ENCODE data around the gene MUC7. TPM values are rescaled to one million over a fixed set of nuclear protein-coding genes. Genes with fewer than 3 reads are reported as not detected.
"Not testable (repeated sequence)": the region's sequence is repeated elsewhere in the genome, so short reads cannot be mapped to it uniquely, and the experiment has no call there.

Gene MUC7
- total RNA-seq: not detected
- long read RNA-seq: 0 reads

DNA sequence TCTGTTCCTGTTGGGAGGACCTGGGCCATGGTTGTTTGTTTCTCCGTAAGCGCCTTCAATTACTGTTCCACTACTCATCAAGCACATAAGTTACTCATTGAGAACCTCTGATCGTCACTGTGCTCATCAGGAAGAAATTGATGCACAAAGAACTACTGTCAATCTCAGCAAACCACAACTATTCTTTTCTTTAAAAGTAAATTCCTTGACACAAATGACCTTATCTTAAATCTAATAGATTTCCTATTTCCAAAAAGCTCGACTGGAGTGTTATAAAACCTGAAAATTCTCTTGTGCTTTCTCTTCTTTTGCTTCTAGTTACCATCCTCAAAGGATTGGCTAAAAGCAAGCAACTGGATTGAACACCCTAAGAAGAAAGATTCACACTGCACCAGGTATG is at the start of gene MUC7:
TSS of gene MUC7 (plus strand) at position 301 of the 400 bp plus-strand sequence. CDS start 1,825 bp downstream, outside the sequence.
- intact Hi-C loops (cut with DNase I): no loop called here
- no peak for DNase-seq (ENCODE audit: missing footprints)

DNA sequence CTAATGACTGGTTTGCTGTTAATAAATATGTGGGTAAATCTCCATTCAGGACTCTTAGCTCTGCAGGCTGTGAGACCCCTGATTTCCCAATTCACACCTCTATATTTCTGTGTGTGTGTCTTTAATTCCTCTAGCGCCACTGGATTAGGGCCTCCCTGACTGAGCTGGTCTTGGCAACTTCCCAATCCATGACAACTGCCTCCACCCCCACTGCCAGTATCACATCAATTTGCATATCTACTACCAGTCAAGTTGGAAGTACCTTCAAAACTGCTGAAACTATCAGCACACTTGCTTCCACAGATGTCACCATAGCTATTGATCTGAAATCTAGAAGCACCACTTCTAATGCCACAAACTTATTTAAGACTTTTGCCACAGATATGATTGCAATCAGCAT is 46.7 kb upstream of the MUC7 start:
- ATAC-seq (no peak), DNase-seq (ENCODE audit: missing footprints) (no peak)
- intact Hi-C loops (cut with DNase I): no loop called here

More for the DNA sequence above, at the start of gene MUC7:
- no peak for ATAC-seq

DNA sequence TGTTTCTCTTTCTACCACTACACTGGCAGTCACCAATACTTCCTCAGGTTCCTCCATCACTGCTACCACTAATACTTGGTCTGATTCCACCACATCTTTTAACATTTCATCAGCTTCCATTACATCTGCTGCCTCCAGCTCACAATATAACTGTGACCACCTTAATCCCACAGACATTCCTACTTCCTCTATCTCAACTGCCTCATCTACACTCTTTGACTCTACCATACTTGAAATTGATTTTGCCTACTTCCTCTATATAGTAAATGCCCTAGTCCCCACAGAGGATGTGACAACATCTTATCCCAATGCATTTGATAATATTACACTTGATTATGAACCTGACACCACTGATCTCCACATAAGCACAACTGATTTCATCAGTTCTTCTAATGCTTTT is 45.2 kb upstream of the MUC7 start:
- intact Hi-C loops (cut with DNase I): no loop called here
- ATAC-seq (no peak), DNase-seq (ENCODE audit: missing footprints) (no peak)

DNA sequence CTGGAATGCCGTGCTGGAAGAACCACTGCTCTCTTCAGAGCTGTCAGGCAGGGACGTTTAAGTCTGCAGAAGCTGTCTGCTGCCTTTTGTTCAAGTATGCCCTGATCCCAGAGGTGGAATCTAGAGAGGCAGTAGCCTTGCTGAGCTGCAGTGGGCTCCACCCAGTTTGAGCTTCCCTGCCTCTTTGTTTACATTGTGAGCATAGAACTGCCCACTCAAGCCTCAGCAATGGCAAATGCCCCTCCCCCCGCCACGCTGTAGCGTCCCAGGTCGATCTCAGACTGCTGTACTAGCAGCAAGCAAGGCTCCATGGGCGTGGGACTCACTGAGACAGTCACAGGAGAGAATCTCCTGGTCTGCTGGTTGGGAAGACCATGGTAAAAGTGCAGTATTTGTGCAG is 34.8 kb upstream of the MUC7 start:
- DNase-seq (ENCODE audit: missing footprints) (no peak), ATAC-seq (no peak)
- intact Hi-C loops (cut with DNase I): no loop called here

DNA sequence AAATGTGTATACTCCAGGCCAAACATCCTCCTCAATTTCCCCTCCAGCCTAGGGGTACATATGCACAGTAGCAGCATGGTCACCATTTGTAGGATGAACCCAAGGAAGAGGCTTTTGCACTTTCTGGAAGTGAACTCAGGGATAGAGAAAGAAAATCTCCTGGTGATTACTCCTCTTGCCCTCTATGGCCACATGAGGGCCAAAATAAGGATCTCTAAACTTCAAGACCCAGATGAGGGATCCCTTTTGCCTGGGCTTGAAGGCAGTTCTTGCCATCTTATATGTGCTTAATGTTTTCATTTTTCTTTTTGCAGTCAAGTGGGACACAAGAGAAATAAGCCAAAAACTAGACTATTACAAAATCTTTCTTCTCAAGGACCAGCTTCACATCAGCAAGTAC is 29.5 kb upstream of the MUC7 start:
- ATAC-seq: no peak
- no peak for DNase-seq (ENCODE audit: missing footprints)
- intact Hi-C loops (cut with DNase I): no loop called here

DNA sequence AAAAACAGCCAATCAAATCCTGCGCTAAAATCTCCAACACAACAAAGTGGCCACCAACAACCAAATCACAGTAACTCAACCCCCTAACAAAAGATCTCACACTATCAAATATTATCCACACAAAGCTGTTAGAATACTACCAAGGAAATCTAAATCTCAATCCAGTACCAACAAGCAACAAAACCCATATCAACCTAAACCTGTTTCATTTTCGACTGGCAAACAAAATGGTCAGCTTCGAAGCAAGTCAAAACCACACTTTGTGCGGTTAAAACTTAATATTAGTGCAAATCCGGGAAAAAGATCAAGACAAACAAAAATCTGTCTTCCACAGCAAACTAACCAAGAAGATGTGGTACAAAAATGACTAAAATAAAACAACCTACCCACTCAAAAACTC is 28.7 kb upstream of the MUC7 start:
- no peak for ATAC-seq
- intact Hi-C loops (cut with DNase I): no loop called here

DNA sequence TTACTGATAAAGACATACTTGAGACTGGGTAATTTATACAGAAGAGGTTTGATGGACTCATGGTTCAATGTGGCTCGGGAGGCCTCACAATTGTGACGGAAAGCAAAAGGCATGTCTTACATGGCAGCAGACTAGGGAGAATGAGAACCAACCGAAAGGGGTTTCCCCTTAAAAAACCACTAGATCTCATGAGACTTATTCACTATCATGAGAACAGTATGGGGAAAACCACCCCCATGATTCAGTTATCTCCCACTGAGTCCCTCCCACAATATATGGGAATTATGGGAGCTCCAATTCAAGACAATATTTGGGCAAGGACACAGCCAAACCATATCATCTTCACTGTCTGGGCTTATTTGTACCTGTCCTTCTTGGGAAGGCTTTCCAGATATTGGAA is 22.8 kb upstream of the MUC7 start:
- intact Hi-C loops (cut with DNase I): no loop called here
- DNase-seq (ENCODE audit: missing footprints): no peak

More for the DNA sequence above, 28.7 kb upstream of the MUC7 start:
- no peak for DNase-seq (ENCODE audit: missing footprints)

DNA sequence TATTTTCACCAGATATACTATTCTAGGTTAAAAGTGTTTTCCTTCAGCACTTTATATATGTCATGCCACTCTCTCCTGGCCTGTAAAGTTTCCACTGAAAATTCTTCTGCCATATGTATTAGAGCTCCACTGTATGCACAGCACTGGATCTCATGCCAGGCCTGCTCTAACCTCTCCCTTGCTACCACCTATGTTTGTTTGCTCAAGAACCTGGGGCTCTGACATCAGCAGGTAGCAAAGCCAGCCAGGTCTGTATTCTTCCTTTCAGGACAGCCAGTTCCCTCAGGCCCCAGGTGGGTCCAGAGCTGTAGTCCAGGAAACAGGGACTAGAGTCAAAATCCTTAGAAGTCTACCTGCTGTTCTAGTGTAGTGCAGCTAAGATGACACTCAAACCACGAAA is 19.1 kb upstream of the MUC7 start:
- intact Hi-C loops (cut with DNase I): no loop called here
- DNase-seq (ENCODE audit: missing footprints) (no peak), ATAC-seq (no peak)

More for the DNA sequence above, 22.8 kb upstream of the MUC7 start:
- ATAC-seq: no peak

DNA sequence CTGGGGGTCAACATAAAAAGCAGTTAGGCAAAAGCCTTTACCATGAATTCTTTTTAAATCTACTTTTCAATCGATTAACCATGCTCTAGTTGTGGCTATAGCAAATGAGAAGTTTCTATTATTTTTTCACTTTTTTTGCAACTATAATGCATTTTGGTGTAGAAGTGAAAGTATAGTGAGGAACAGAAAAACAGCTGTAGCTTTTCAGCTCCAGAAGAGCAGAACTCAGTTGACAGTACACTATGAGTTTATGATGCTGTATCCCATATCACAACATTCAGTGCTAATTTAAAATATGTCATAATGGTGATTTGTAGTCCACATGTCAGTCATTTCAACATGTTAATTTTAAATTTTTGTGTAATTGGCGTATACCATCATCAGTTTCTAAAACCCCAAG is 8.7 kb upstream of the MUC7 start:
- DNase-seq (ENCODE audit: missing footprints): no peak
- intact Hi-C loops (cut with DNase I): no loop called here
- ATAC-seq: no peak

DNA sequence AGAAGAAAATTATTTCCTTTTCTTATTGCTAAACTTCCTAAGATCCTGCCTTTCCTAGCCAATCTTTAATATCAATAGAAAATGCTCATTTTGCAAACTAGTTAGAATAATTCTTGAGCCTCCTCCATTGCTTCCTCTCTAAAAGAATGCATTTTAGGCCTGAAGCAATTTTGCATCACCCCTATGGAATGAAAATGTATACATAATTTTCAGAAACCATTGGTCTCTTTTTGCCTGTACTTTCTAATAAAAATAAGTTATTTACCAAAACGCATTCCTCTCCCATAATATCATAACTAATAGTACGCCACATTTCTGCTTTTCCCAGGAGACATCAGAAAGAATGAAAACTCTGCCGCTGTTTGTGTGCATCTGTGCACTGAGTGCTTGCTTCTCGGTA is 1.7 kb downstream of the MUC7 start:
- intact Hi-C loops (cut with DNase I): no loop called here
- DNase-seq (ENCODE audit: missing footprints) (no peak), ATAC-seq (no peak)

DNA sequence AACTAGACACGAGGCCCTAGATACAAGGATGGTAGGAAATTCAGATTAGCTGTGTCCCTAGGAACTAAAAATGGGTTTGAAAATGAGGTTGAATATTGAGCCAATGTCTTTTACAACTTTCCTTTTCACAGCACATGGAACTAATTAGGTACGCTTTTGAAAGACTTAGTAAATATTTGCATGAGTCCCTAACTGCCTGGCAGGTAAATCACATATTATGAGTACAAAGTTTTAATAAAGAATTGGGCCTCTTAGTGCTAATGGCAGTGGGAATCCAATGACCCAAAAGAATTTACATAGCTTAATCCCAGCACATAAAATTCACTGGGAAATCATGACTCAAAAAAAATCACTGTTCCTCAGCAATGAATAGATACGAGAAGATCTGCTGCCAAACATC is 16.8 kb downstream of the MUC7 start:
- no peak for ATAC-seq
- no peak for DNase-seq (ENCODE audit: missing footprints)
- intact Hi-C loops (cut with DNase I): no loop called here

DNA sequence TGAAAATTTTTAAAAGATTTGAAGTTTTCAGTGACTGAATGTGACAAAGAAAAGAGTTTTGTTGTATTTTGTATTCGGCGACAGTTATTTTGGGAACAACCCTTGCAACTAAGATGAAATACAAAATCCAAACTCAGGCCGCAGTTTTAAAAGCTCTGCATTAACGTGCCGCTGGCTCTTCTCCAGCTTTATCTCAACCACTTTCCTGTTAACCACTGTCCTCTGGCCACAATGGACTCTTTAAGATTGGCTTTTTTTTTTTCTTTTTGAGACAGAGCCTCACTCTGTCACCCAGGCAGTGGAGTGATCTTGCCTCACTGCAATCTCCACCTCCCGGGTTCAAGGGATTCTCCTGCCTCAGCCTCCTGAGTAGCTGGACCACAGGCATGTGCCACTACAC is 24.2 kb downstream of the MUC7 start:
- ATAC-seq: no peak
- intact Hi-C loops (cut with DNase I): no loop called here
- no peak for DNase-seq (ENCODE audit: missing footprints)

DNA sequence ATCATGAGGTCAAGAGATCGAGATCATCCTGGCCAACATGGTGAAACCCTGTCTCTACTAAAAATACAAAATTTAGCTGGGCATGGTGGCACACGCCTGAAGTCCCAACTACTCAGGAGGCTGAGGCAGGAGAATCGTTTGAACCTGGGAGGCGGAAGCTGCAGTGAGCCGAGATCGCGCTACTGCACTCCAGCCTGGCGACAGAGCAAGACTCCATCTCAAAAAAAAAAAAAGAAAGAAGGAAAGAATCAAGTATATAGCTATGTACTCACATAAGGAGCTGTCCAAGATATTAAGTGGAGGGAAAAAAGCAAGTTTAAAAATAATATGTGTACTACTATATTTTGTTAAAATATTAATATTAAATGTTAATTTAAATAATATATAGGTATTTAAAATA is 29.8 kb downstream of the MUC7 start:
- ATAC-seq; DNase-seq (ENCODE audit: missing footprints); intact Hi-C loops (cut with DNase I): not testable (repeated sequence)

DNA sequence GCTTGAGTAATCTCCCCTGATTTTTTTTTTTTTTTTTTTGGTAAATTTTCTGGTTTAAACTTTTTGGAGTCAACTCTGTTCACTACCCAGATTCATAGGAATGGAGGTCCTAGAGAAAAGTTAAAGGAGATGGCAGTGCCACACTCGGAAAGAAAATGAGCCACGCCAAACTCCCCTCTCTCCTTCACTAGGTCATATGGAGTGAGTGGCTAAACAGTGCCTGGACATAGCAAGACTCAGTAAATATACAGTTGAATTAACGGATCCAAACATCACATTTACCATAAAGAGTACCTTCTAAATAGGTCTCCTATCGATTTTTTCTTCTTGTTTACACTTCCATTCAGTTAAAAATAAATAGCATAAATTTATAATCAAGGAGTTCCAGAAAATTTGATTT is 32.7 kb downstream of the MUC7 start:
- intact Hi-C loops (cut with DNase I): loop anchor here (5.0 kb wide), 1 partner anchor 817 kb away; no protein-coding TSS in a partner anchor
- ATAC-seq (no peak), DNase-seq (ENCODE audit: missing footprints) (no peak)

DNA sequence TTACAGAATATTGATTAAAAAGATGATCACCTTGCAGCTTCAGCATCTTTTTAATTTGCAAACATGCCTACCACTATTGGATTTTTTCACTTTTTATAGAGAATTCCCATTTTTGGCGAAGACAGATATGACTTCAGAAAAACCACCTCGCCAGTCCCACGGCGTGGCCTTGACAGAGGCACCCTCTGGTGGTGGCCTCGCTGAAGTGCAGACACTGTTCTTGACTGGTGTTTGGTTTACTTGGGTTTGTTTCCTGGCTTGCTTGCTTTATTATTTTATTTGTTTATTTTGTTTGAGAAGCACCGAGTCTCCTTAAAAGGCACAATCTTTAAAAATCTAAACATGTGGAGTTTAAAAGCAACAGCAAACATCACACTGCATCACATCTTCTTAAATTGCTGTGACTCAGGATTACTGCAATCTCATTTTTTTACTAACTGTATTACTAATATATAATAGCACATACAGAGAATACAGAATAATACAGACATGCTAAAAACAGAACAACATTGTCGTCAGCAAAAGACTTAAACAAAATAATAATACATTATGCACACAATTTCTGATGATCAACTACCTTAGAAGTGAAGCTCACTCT is 33.3 kb downstream of the MUC7 start:
- DNase-seq (ENCODE audit: missing footprints) (peak; percentile 65), ATAC-seq (no peak)
- intact Hi-C loops (cut with DNase I): loop anchor here (5.0 kb wide), 1 partner anchor 818 kb away; no protein-coding TSS in a partner anchor

DNA sequence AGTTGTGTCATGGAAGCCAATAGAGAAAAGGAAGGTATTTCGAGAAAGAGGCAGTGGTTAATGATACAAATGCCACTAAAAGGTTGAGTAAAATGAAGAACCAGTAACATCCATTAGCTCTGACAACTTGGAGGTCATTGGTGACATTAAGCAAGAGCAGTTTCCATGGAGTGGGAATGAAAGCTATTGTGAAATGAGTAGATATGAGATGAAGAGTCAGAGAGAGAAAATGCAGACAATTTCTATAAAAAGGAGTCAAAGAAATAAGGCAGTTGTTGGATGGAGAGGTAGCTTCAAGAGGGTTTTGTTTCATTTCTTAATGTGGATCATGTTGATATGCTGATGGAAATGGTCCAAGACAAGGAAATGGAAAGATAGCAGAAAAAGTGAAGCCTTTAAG is 36.8 kb downstream of the MUC7 start:
- intact Hi-C loops (cut with DNase I): loop anchor here (5.0 kb wide), 1 partner anchor 822 kb away; no protein-coding TSS in a partner anchor
- DNase-seq (ENCODE audit: missing footprints): no peak
- no peak for ATAC-seq

DNA sequence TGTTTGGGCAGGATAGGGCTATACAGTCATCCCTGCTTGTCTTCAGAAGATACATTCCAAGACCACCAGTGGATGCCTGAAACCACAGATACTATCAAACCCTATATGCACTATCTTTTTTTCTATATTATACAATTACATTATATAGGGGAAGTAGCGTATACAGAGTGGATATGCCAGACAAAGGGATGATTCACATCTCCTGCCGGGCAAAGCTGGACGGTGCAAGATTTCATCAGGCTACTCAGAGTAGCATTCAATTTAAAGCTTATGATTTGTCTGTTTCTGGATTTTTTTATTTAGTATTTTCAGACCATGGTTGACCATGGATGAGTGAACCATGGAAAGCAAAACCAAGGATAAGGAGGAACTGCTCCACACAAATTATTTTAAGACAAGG is 39.4 kb downstream of the MUC7 start:
- ATAC-seq (no peak), DNase-seq (ENCODE audit: missing footprints) (no peak)
- intact Hi-C loops (cut with DNase I): no loop called here

DNA sequence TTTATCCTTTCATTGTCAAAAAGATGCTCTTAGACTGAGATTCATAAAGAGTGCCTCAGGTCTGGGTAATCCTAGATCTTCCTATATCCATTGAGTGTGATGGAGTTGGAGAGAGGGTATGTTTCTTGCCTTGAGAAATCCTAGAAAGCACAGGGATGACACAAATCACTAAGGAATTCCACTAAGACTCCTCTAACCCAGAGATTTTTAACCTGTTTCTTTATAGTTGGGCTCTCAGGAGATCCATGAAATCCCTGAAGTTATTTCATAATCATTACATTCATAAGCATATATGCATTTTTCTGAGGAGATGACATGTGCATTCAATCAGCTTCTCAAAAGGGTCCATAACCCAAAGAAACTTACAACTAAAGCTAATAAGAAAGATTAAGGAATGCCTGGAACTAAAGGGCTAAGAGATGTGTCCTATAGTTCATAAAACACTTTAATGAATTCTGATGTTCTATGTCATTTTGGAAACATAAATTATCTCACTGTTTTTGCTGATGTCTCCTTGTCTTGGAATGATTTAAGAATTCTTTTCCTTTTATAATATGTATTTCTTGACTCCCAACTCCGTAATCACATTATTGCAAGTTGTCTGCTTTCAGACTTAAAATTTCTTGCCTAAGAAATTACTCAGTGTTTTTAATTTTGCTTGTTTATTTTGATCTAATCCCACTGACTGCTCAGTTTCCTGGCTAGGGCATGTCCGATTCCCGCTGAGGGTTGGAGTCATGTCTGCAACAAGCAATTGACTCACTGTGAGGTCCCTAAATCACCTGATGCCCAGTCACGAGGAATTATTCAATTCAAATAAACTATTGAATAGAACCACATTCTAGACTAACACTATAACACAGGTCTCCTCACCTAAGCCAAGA is 43.6 kb downstream of the MUC7 start:
- intact Hi-C loops (cut with DNase I): no loop called here
- ATAC-seq (no peak), DNase-seq (ENCODE audit: missing footprints) (no peak)

DNA sequence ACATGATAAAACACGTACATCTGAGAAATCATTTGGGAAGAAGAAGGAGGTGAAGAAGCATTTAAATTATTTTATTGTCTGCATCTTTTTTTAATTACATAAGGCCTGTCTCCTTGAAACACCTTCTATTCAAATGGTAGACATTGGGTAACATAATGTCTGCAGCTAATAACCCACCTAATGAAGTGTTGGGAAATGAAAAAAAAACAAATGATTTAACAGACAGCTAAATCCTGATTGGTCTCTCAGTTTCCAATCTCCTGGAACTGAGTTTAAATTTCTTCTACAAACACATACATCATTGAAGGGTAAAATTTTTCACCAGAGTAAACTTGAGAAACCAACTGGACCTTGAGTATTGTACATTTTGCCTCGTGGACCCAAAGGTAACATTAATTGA is 46.3 kb downstream of the MUC7 start, which contains the start of gene AMTN:
TSS of gene AMTN (plus strand) at position 301 of the 400 bp plus-strand sequence. CDS start 209 bp downstream, outside the sequence.
- no peak for ATAC-seq
- no peak for DNase-seq (ENCODE audit: missing footprints)
- intact Hi-C loops (cut with DNase I): no loop called here

DNA sequence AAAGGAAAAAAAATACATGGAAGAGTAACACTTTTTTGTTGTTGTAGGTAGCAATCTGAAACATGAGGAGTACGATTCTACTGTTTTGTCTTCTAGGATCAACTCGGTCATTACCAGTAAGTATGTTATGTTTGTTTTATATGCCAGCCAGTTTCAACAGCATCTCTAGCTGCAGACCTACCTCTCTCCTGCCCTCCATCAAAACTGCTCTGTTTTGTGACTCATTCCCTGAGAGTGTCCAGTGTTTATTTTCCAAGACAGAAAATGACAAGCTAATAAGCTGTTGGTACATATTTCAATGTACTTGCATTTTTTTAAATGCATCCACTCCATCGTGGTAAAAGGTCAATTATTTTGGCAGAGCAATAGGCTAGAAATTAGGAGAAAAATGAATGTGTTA is 46.7 kb downstream of the MUC7 start:
- no peak for ATAC-seq
- intact Hi-C loops (cut with DNase I): no loop called here
- DNase-seq (ENCODE audit: missing footprints): no peak
